HL-60 (cell line): Measurements from ENCODE around the gene IQSEC1.

ENCODE experiments used
- POLR2AphosphoS5 ChIP-seq: IDR thresholded peaks from 2 replicates; pipeline ENCODE4 v1.6.1; 2012; ENCODE audit warnings: low read depth
- TF ChIP-seq, protein P1 (sequence below): IDR thresholded peaks from one replicate; pipeline ENCODE4 v1.5.1; 2011; ENCODE audit warnings: low read length, control low read depth, inconsistent platforms; ENCODE audit not compliant: insufficient read depth

DNA sequence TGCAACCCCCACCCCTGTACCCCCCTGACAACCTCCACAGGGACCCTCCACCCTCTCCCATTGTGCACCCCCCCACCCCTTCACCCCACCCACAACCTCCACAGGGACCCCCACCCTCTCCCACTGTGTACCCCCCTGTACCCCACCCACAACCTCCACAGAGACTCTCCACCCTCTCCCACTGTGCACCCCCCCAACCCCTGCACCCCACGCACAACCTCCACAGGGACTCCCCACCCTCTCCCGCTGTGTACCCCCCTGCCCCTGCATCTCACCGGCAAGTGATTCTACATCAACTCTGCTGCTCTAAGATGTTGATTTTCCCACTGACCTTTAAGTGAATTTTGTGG is 180.4 kb downstream of the IQSEC1 start:
- TF ChIP-seq, protein P1, sequence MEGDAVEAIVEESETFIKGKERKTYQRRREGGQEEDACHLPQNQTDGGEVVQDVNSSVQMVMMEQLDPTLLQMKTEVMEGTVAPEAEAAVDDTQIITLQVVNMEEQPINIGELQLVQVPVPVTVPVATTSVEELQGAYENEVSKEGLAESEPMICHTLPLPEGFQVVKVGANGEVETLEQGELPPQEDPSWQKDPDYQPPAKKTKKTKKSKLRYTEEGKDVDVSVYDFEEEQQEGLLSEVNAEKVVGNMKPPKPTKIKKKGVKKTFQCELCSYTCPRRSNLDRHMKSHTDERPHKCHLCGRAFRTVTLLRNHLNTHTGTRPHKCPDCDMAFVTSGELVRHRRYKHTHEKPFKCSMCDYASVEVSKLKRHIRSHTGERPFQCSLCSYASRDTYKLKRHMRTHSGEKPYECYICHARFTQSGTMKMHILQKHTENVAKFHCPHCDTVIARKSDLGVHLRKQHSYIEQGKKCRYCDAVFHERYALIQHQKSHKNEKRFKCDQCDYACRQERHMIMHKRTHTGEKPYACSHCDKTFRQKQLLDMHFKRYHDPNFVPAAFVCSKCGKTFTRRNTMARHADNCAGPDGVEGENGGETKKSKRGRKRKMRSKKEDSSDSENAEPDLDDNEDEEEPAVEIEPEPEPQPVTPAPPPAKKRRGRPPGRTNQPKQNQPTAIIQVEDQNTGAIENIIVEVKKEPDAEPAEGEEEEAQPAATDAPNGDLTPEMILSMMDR, result no peak
- TF ChIP-seq POLR2AphosphoS5, result no peak
